K562 (cell line): ENCODE results near the gene APP. TPM values are rescaled to one million over a fixed set of nuclear protein-coding genes. Genes with fewer than 3 reads are reported as not detected.

Source experiments
- ATAC-seq: fragments of 200-7000 bp; cut with Tn5 transposase; 3 replicates; pipeline ENCODE4 v1.9.1; 2020; ENCODE audit warnings: moderate library complexity
- BruUV-seq: library from RNA; stranded (reverse); fragments of 400-500 nt; replicated peaks from 2 replicates; lab custom pipeline; 2021; lab: Mats Ljungman, UMichigan
- CTCF ChIA-PET: fragments of 300-600 bp; formaldehyde crosslinking; extraction: SDS; loops from one replicate; lab custom pipeline; 2021; ENCODE audit warnings: low intra/inter-chr PET ratio; lab: Yijun Ruan, JAX
- POLR2A ChIA-PET: fragments of 300-600, 350-650 bp; sonication (Branson Sonifier 250); formaldehyde crosslinking; extraction: SDS; loops from one replicate; lab custom pipeline; 2021; ENCODE audit warnings: antibody characterized with exemption, inconsistent platforms; lab: Yijun Ruan, JAX
- DNase-seq, 4 experiments: peaks; one replicate each; pipeline versions ENCODE4 v3.0.0 to v3.0.0-alpha.2; 2011 to 2018; ENCODE audit warnings: low spot score in 3 of 4, mixed read lengths in 3 of 4; ENCODE audit errors: extremely low read depth in 1 of 4
- FAIRE-seq: peaks from 2 replicates; lab custom pipeline; 2011; peaks lifted over from hg19 to GRCh38; lab: Jason Lieb, UNC
- H2AFZ ChIP-seq: 2 replicates; pipeline ENCODE4 v1.6.0; 2011; ENCODE audit warnings: low read depth, low read length, control low read depth, inconsistent platforms
- H3K27ac ChIP-seq: fragments of 200-600 bp; 3 replicates; pipeline ENCODE4 v1.8.0; 2011; ENCODE audit warnings: low read depth, mild to moderate bottlenecking, control low read depth, inconsistent platforms, low read length, moderate library complexity, mixed read lengths; ENCODE audit errors: extremely low read depth
- H3K27me3 ChIP-seq, 2 experiments: fragments of 300-600 bp in 1 of 2; 2 replicates in 1 of 2; 3 replicates in 1 of 2; pipeline versions ENCODE4 v1.6.0 to v1.8.0; 2011; ENCODE audit warnings: inconsistent platforms in 2 of 2, low read length in 2 of 2, mild to moderate bottlenecking in 1 of 2, mixed read lengths in 1 of 2, moderate library complexity in 1 of 2; ENCODE audit not compliant: control insufficient read depth in 2 of 2, insufficient read depth in 2 of 2
- H3K36me3 ChIP-seq: fragments of 300-600 bp; 3 replicates; pipeline ENCODE4 v1.8.0; 2011; ENCODE audit warnings: mild to moderate bottlenecking, low read length, inconsistent platforms; ENCODE audit not compliant: control insufficient read depth, insufficient read depth
- H3K4me1 ChIP-seq, 2 experiments: fragments of 200-600 bp in 1 of 2; replicated peaks in 1 of 2; 2 replicates in 1 of 2; 3 replicates in 1 of 2; pipeline versions ENCODE4 v1.5.1 to v1.8.0; 2011; ENCODE audit warnings: inconsistent platforms in 2 of 2, low read length in 2 of 2, mild to moderate bottlenecking in 1 of 2, mixed read lengths in 1 of 2, moderate library complexity in 1 of 2; ENCODE audit not compliant: control insufficient read depth in 2 of 2, insufficient read depth in 2 of 2
- H3K4me2 ChIP-seq: 2 replicates; pipeline ENCODE4 v1.6.1; 2011; ENCODE audit warnings: low read length, control low read depth, inconsistent platforms, mixed read lengths; ENCODE audit not compliant: insufficient read depth
- H3K4me3 ChIP-seq: fragments of 200-600 bp; sonication (generic), shearing (Covaris generic); 2 replicates; pipeline ENCODE4 v1.5.1; 2016; ENCODE audit warnings: control low read depth, inconsistent platforms
- H3K79me2 ChIP-seq: fragments of 200-600 bp; 3 replicates; pipeline ENCODE4 v1.8.0; 2011; ENCODE audit warnings: low read length, inconsistent platforms; ENCODE audit not compliant: control insufficient read depth, insufficient read depth
- H3K9ac ChIP-seq, 2 experiments: 2 replicates each; pipeline versions ENCODE4 v1.6.0 to v1.6.1; 2011; ENCODE audit warnings: low read depth in 2 of 2, low read length in 2 of 2, control low read depth in 1 of 2, inconsistent platforms in 1 of 2, mild to moderate bottlenecking in 1 of 2, mixed read lengths in 1 of 2; ENCODE audit not compliant: insufficient read depth in 1 of 2
- H3K9me1 ChIP-seq: one replicate; pipeline ENCODE4 v1.6.0; 2011; ENCODE audit warnings: inconsistent platforms, mild to moderate bottlenecking, low read length, moderate library complexity; ENCODE audit not compliant: control insufficient read depth, insufficient read depth
- H3K9me3 ChIP-seq: replicated peaks from 2 replicates; pipeline ENCODE4 v1.5.1; 2011; ENCODE audit warnings: low read depth, low read length, inconsistent platforms; ENCODE audit not compliant: control insufficient read depth, insufficient read depth
- H4K20me1 ChIP-seq: replicated peaks from 2 replicates; pipeline ENCODE4 v1.6.1; 2011; ENCODE audit warnings: low read length, inconsistent platforms, mixed read lengths; ENCODE audit not compliant: control insufficient read depth, insufficient read depth
- CHAMP1 ChIP-seq: fragments of 450-650 bp; IDR thresholded peaks from 2 replicates; pipeline ENCODE4 v1.6.1; 2016; ENCODE audit warnings: mild to moderate bottlenecking
- HNRNPH1 ChIP-seq: fragments of 200-400 bp; formaldehyde crosslinking; optimal IDR thresholded peaks from 2 replicates; pipeline ENCODE3; 2017; ENCODE audit warnings: low read depth, mild to moderate bottlenecking, low read length, moderate library complexity
- PYGO2 ChIP-seq: fragments of 450-650 bp; IDR thresholded peaks from 2 replicates; pipeline ENCODE4 v1.6.1; 2016; ENCODE audit warnings: mild to moderate bottlenecking, missing genetic modification characterization, moderate library complexity, missing compliant biosample characterization
- RREB1 ChIP-seq: fragments of 250-450 bp; sonication (Bioruptor Pico); IDR thresholded peaks from 2 replicates; pipeline ENCODE4 v1.4.0; 2020
- SIX5 ChIP-seq, 2 experiments: IDR thresholded peaks; 2 replicates each; pipeline ENCODE4 v1.6.1; 2011; ENCODE audit warnings: low read length in 2 of 2, borderline replicate concordance in 1 of 2, low read depth in 1 of 2, mild to moderate bottlenecking in 1 of 2, moderate library complexity in 1 of 2; ENCODE audit not compliant: insufficient read depth in 1 of 2
- SNIP1 ChIP-seq: fragments of 450-650 bp; IDR thresholded peaks from 2 replicates; pipeline ENCODE4 v1.7.1; 2017; ENCODE audit warnings: low read depth, mild to moderate bottlenecking
- TFAP4 ChIP-seq: sonication (generic); formaldehyde crosslinking; IDR thresholded peaks from 2 replicates; pipeline ENCODE4 v1.8.0; 2022; ENCODE audit warnings: missing genetic modification reagents, mild to moderate bottlenecking, moderate library complexity, borderline replicate concordance
- ZNF175 ChIP-seq: fragments of 200-800 bp; sonication (Bioruptor generic); IDR thresholded peaks from 2 replicates; pipeline ENCODE4 v1.6.1; 2016; ENCODE audit warnings: low read depth, mild to moderate bottlenecking, missing genetic modification characterization, missing compliant biosample characterization
- ZNF282 ChIP-seq: sonication (generic); formaldehyde crosslinking; IDR thresholded peaks from 2 replicates; pipeline ENCODE4 v1.8.1; 2023; ENCODE audit warnings: missing genetic modification reagents
- WGBS: fragments of 100-300 bp; shearing (Covaris generic); methylation state at CpG from one replicate; pipeline ENCODE4 v1.1.6; 2016; ENCODE audit warnings: low coverage, mixed read lengths; ENCODE audit not compliant: insufficient coverage; ENCODE audit errors: missing lambda C conversion rate; 5-methylcytosine and 5-hydroxymethylcytosine counted together
- in situ Hi-C: fragments of 300-500 bp; cut with MboI; formaldehyde crosslinking; loops from 4 replicates; pipeline ENCODE4 v1.15.0; 2018; ENCODE audit warnings: inconsistent platforms, mixed read lengths
- intact Hi-C: fragments of 100-400 bp; cut with micrococcal nuclease; formaldehyde crosslinking; loops from 2 replicates; pipeline ENCODE4 v1.14.2; 2022
- polyA plus RNA-seq, 8 experiments: library from polyadenylated mRNA; depleted of rRNA in 4 of 8; stranded (reverse) in 5 of 8; unstranded in 3 of 8; fragments of >200 nt; fragmentation: Nextera tagmentation in 2 of 8; fragmentation: Illumina TruSeq in 1 of 8; extraction: Ambion mirVana in 2 of 8; extraction: Trizol in 1 of 8; gene quantifications; 2 replicates each; pipeline versions ENCODE4 v1.2.1 to v1.2.3, GENCODE V29; 2011 to 2014; ENCODE audit warnings: inconsistent platforms in 1 of 8, missing spikeins in 1 of 8
- total RNA-seq, 7 experiments: library from RNA; depleted of rRNA in 6 of 7; stranded (reverse); fragments of >200 nt in 6 of 7; fragmentation: Illumina TruSeq in 2 of 7; extraction: Trizol in 2 of 7; gene quantifications; 2 replicates each; pipeline versions ENCODE4 v1.2.1 to v1.2.3, GENCODE V29; 2011 to 2021; ENCODE audit warnings: low replicate concordance in 1 of 7

Gene APP
- total and polyA plus RNA-seq, 9 of the 15 experiments (the other 6 are each of a cell fraction or from before 2014, with no cell fraction given): 0.01 to 1.5 (median 0.16) TPM; not detected in 5

GRCh38 chr21:26110715-26111114, 59.9 kb downstream of the APP start:
- WGBS: 0% methylated on average over 2 of the region's 2 CpGs
- BruUV-seq: no TSS peak

More at GRCh38 chr21:26110715-26111114, 59.9 kb downstream of the APP start:
- ATAC-seq: no peak
- no peaks in the 10 kb centered on the region for H3K27me3 ChIP-seq
- intact Hi-C loops: no loop called here
- TF ChIP-seq SNIP1 (no peak), CHAMP1 (no peak), RREB1 (CRISPR knock-in tag) (no peak), SIX5 (IDR thresholded peaks at IDR 0.05; ENCODE audit: borderline replicate concordance in 1 of 2, insufficient read depth in 1 of 2, low read depth in 1 of 2, low read length in 2 of 2) (no peak), PYGO2 (no peak), ZNF282 (CRISPR knock-in tag) (no peak), ZNF175 (CRISPR knock-in tag) (no peak), HNRNPH1 (no peak), TFAP4 (no peak)
- DNase-seq: no peak
- no peak for FAIRE-seq
- no peak overlapping the region for H2AFZ ChIP-seq
- no peaks in the 10 kb centered on the region for H3K4me1 ChIP-seq
- POLR2A ChIA-PET: no interaction called here
- H3K36me3 ChIP-seq: no peaks in the 10 kb centered on the region
- no peaks in the 10 kb centered on the region for H3K9me3 ChIP-seq
- no peak overlapping the region for H3K4me3 ChIP-seq
- no peak overlapping the region for H3K4me2 ChIP-seq
- CTCF ChIA-PET: no interaction called here
- H3K9me1 ChIP-seq: no peaks in the 10 kb centered on the region
- in situ Hi-C loops: no loop called here
- H4K20me1 ChIP-seq: no peaks in the 10 kb centered on the region
- H3K79me2 ChIP-seq: no peaks in the 10 kb centered on the region
- H3K27ac ChIP-seq: no peak overlapping the region
- H3K9ac ChIP-seq: no peak overlapping the region
